ENCODE measurements around the gene CARD9. TPM values are rescaled to one million over a fixed set of nuclear protein-coding genes. Genes with fewer than 3 reads are reported as not detected.

Gene CARD9
- total RNA-seq, 1 experiment from 2014 or later, result 0.28 TPM

DNA sequence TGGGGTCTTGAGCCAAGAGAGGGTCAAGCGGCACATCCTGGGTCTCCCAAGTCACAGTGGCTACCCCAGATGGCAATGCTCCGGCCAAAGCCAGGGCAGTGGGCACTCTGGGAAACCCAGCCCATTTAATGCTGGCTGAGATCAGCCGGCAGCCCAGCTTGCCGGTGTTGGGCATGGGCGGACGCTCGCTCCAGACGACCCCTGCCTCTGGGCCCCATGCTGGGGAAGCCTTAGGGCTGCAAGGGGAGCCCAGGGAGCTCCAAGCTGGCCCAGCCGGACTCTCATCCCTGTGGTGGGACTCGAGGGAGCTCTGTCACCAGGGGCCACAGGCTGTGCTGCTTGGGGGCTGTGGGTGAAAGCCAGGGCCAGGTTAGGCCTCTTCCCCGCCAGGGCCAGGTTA lies 5.9 kb upstream of the CARD9 start:
- no peak for DNase-seq
- Histone ChIP-seq H3K36me3 (replicated peaks; ENCODE audit: control insufficient read depth, insufficient read depth, low read length) (peaks cover 16% of the 10 kb centered on the region), H3K4me3 (ENCODE audit: insufficient read depth, low read depth, low read length) (no peak overlapping the region), H3K27me3 (ENCODE audit: control insufficient read depth, insufficient read depth, low read length) (no peaks in the 10 kb centered on the region)

DNA sequence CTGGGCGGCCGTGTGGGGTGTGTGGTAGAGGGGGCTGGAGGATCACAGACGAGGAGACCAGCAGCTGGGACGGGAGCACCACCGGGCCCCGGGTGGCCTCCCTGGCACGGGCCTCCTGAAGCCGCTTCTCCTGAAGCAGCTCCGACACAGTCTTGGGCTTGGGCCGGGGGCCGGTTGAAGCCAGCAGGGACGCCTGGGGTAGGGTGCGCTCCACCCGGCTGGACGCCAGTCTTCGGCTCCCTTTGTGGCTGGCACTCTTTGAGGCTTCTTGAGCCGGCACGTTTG lies 5.5 kb upstream of the CARD9 start:
- H3K27me3 ChIP-seq (ENCODE audit: control insufficient read depth, insufficient read depth, low read length), result no peaks in the 10 kb centered on the region
- H3K4me3 ChIP-seq (ENCODE audit: insufficient read depth, low read depth, low read length), result no peak overlapping the region
- DNase-seq, result no peak
- peaks cover 14% of the 10 kb centered on the region for H3K36me3 ChIP-seq (replicated peaks; ENCODE audit: control insufficient read depth, insufficient read depth, low read length)

DNA sequence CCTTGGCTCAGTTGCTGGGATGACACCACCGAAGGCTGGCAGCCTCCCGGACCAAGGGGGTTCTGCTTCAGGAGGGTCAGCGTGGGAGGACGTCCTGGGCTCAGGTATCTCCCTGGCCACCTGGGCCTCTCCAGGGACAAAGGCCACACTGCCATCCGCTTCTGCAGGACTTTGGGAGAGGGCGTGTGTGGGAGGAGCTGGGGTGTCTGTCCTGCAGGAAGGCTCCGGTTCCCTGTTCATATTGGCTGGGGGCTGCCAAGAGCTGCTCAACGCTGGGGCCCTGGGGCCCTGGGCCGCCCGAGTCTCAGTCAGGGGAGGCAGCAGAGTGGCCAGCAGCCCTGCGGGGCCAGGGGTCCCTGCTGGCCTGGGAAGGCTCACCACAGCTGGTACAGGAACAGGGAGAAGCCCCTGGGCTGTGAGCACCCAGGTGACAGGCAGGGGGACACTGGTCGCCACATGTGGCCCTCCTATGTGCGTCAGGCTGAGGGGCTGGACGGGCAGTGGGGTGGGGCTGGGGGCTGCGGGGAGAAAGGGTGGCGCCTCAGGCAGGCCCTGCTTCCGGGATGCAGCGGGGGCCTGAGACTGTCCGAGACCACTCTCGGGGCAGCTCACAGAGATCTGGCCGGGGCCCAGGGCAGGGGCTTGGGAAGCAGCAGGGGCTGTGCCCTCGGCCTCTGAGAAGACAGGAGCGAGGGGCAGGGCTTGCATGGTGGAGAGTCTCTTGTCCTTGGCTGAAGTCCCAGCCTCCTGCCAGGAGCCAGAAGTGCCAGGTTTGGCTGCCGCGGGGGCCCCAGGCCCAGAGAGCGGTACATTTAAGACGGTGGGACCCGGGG lies 4.9 kb upstream of the CARD9 start:
- no peaks in the 10 kb centered on the region for H3K27me3 ChIP-seq (ENCODE audit: control insufficient read depth, insufficient read depth, low read length)
- H3K36me3 ChIP-seq (replicated peaks; ENCODE audit: control insufficient read depth, insufficient read depth, low read length), result peaks cover 14% of the 10 kb centered on the region
- DNase-seq, result no peak
- no peak overlapping the region for H3K4me3 ChIP-seq (ENCODE audit: insufficient read depth, low read depth, low read length)

- H3K4me3 ChIP-seq (ENCODE audit: insufficient read depth, low read depth, low read length), result no peak overlapping the region
- no peaks in the 10 kb centered on the region for H3K27me3 ChIP-seq (ENCODE audit: control insufficient read depth, insufficient read depth, low read length)
- H3K36me3 ChIP-seq (replicated peaks; ENCODE audit: control insufficient read depth, insufficient read depth, low read length), result peaks cover 11% of the 10 kb centered on the region
- no peak for DNase-seq
Observed at GRCh38 chr9:136377341-136378169, 4.1 kb upstream of the CARD9 start.

- DNase-seq, result no peak
- Histone ChIP-seq H3K27me3 (ENCODE audit: control insufficient read depth, insufficient read depth, low read length) (no peaks in the 10 kb centered on the region), H3K36me3 (replicated peaks; ENCODE audit: control insufficient read depth, insufficient read depth, low read length) (peaks cover 6% of the 10 kb centered on the region), H3K4me3 (ENCODE audit: insufficient read depth, low read depth, low read length) (no peak overlapping the region)
Observed at GRCh38 chr9:136376457-136376856, 3.0 kb upstream of the CARD9 start.

GRCh38 chr9:136375096-136375495 lies 1.6 kb upstream of the CARD9 start:
- no peak overlapping the region for H3K4me3 ChIP-seq (ENCODE audit: insufficient read depth, low read depth, low read length)
- no peaks in the 10 kb centered on the region for H3K27me3 ChIP-seq (ENCODE audit: control insufficient read depth, insufficient read depth, low read length)
- DNase-seq, result no peak
- H3K36me3 ChIP-seq (replicated peaks; ENCODE audit: control insufficient read depth, insufficient read depth, low read length), result peaks cover 2% of the 10 kb centered on the region; the same call in 1 of the 2 replicates

- no peak for DNase-seq
- peaks cover under 1% of the 10 kb centered on the region; the same call in 1 of the 2 replicates for H3K36me3 ChIP-seq (replicated peaks; ENCODE audit: control insufficient read depth, insufficient read depth, low read length)
- H3K27me3 ChIP-seq (ENCODE audit: control insufficient read depth, insufficient read depth, low read length), result no peaks in the 10 kb centered on the region
- no peak overlapping the region for H3K4me3 ChIP-seq (ENCODE audit: insufficient read depth, low read depth, low read length)
Observed at GRCh38 chr9:136374183-136374575, 710 bp upstream of the CARD9 start.

- peak; percentile 83 for DNase-seq
- H3K36me3 ChIP-seq (replicated peaks; ENCODE audit: control insufficient read depth, insufficient read depth, low read length), result no peaks in the 10 kb centered on the region
- H3K4me3 ChIP-seq (ENCODE audit: insufficient read depth, low read depth, low read length), result no peak overlapping the region
- H3K27me3 ChIP-seq (ENCODE audit: control insufficient read depth, insufficient read depth, low read length), result no peaks in the 10 kb centered on the region
Observed at GRCh38 chr9:136372561-136373299, 739 bp downstream of the CARD9 start.

GRCh38 chr9:136372006-136372405 lies 1.5 kb downstream of the CARD9 start:
- H3K36me3 ChIP-seq (replicated peaks; ENCODE audit: control insufficient read depth, insufficient read depth, low read length), result no peaks in the 10 kb centered on the region
- no peaks in the 10 kb centered on the region for H3K27me3 ChIP-seq (ENCODE audit: control insufficient read depth, insufficient read depth, low read length)
- H3K4me3 ChIP-seq (ENCODE audit: insufficient read depth, low read depth, low read length), result no peak overlapping the region
- no peak for DNase-seq

DNA sequence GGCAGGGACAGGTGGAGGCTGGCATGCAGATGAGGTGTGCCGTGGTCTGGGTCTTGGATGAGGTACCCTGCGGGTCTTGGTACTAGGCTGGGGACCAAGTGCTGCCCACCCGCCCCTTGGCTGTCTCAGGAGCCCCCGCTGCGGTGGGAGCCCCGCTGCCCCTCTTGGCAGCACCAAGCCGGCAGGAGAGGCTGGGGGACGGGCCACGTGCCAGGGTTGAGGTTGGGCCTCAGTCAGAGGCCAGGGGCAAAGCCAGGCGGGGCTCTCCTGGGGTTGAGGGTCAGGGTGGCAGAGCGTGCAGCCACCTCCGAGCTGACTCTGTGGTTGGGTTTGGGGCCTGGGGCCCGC lies 2.0 kb downstream of the CARD9 start:
- H3K4me3 ChIP-seq (ENCODE audit: insufficient read depth, low read depth, low read length), result no peak overlapping the region
- no peaks in the 10 kb centered on the region for H3K27me3 ChIP-seq (ENCODE audit: control insufficient read depth, insufficient read depth, low read length)
- H3K36me3 ChIP-seq (replicated peaks; ENCODE audit: control insufficient read depth, insufficient read depth, low read length), result no peaks in the 10 kb centered on the region
- DNase-seq, result no peak

DNA sequence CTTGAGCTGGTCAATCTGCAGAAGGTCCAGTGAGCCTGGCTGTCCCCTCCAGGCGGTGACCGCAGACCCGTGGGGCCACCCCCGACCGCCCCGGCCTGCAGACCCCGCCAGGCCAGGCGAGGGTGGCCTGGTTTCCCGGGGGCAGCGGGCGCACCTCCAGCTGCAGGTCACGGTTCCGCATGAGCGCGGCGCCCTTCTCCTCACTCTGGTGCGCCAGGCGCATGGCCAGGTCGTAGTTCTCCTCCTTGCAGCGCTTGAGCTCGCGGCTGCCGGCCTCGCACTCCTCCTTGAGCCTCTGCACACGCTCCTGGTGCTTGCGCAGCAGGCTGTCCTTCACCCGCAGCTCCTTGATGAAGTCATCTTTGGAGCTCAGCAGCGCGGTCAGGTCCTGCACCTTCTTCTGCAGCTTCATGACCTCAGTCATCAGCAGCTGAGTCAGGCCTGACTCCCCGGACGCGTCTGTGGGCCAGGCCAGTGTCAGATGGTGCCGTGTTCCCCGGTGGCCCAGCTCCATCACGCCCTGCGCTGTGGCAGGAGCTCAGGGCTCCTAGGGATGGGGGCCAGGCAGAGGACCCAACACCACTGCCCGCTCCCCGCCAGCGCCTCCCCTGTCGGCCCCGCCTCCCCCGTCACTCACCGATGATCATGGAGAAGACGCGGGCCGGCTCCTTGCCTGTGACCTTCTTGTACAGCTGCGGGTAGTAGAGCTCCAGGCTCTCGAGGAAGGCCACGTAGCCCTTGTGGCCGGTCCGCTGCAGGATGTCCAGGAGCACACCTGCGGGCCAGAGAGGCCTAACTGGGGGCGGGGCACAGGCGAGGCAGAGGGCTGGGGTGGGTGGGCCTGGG lies 2.6 kb downstream of the CARD9 start:
- peak; percentile 60 for DNase-seq
- Histone ChIP-seq H3K4me3 (ENCODE audit: insufficient read depth, low read depth, low read length) (no peak overlapping the region), H3K27me3 (ENCODE audit: control insufficient read depth, insufficient read depth, low read length) (no peaks in the 10 kb centered on the region), H3K36me3 (replicated peaks; ENCODE audit: control insufficient read depth, insufficient read depth, low read length) (no peaks in the 10 kb centered on the region)

DNA sequence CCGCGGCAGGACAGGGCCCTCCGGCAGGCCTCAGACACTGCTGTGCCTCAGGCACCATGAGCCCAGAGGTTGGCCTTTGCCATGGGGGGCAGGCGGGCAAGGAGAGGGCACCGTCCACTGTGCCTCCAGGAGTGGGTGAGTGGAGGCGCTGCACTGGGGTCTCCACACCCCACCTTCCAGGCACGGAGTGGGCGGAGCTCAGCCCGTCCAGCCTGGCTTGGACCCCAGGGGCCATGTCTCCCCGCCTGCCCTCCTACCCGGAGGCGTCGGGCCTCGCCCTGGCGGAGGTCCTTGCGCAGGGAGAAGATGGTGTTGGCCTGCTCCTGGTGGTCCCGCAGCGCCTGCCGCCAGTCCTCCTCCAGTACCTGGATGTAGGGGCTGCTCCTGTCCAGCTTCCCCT lies 3.4 kb downstream of the CARD9 start:
- no peaks in the 10 kb centered on the region for H3K36me3 ChIP-seq (replicated peaks; ENCODE audit: control insufficient read depth, insufficient read depth, low read length)
- H3K27me3 ChIP-seq (ENCODE audit: control insufficient read depth, insufficient read depth, low read length), result no peaks in the 10 kb centered on the region
- H3K4me3 ChIP-seq (ENCODE audit: insufficient read depth, low read depth, low read length), result no peak overlapping the region
- peak; percentile 67 for DNase-seq

GRCh38 chr9:136368190-136368589 lies 5.3 kb downstream of the CARD9 start:
- H3K27me3 ChIP-seq (ENCODE audit: control insufficient read depth, insufficient read depth, low read length), result no peaks in the 10 kb centered on the region
- H3K36me3 ChIP-seq (replicated peaks; ENCODE audit: control insufficient read depth, insufficient read depth, low read length), result no peaks in the 10 kb centered on the region
- no peak overlapping the region for H3K4me3 ChIP-seq (ENCODE audit: insufficient read depth, low read depth, low read length)
- peak; percentile 63 for DNase-seq

Measured in H7 (cell line).